GM20431 (cell line): Measurements from ENCODE around the gene BMPR1A.
"Not testable (repeated sequence)": the region's sequence is repeated elsewhere in the genome, so short reads cannot be mapped to it uniquely, and the experiment has no call there.

Experiments used
- in situ Hi-C: fragments of 300-500 bp; cut with MseI, MboI; formaldehyde crosslinking; loops from one replicate; pipeline ENCODE4 v1.15.0; 2020; ENCODE audit warnings: low sequenced_read_pairs; ENCODE audit not compliant: unreplicated experiment

Gene BMPR1A

GRCh38 chr10:86945361-86946212 is 189.2 kb downstream of the BMPR1A start:
- in situ Hi-C loops = loop anchor here (25.0 kb wide), 1 partner anchor 242 kb away; no protein-coding TSS in a partner anchor

GRCh38 chr10:86946213-86947155 is 190.1 kb downstream of the BMPR1A start:
- in situ Hi-C loops = loop anchor here (25.0 kb wide), 1 partner anchor 241 kb away; no protein-coding TSS in a partner anchor

- in situ Hi-C loops = loop anchor here (25.0 kb wide), 1 partner anchor 239 kb away; no protein-coding TSS in a partner anchor
These were observed 191.4 kb downstream of the BMPR1A start for GRCh38 chr10:86947806-86948205.

- in situ Hi-C loops = no loop called here
These were observed 193.9 kb downstream of the BMPR1A start for GRCh38 chr10:86950349-86950748.

GRCh38 chr10:86951184-86951761 is 194.9 kb downstream of the BMPR1A start:
- in situ Hi-C loops = no loop called here

GRCh38 chr10:86952106-86952505 is 195.7 kb downstream of the BMPR1A start:
- in situ Hi-C loops = no loop called here

GRCh38 chr10:86952697-86953096 is 196.3 kb downstream of the BMPR1A start:
- in situ Hi-C loops = not testable (repeated sequence)

- in situ Hi-C loops = no loop called here
These were observed 197.6 kb downstream of the BMPR1A start for GRCh38 chr10:86953747-86954680.

GRCh38 chr10:86954681-86955500 is 198.5 kb downstream of the BMPR1A start:
- in situ Hi-C loops = no loop called here

- in situ Hi-C loops = no loop called here
These were observed 199.2 kb downstream of the BMPR1A start for GRCh38 chr10:86955501-86956194.

GRCh38 chr10:86956195-86956847 is 199.9 kb downstream of the BMPR1A start:
- in situ Hi-C loops = no loop called here

GRCh38 chr10:86956848-86957448 is 200.5 kb downstream of the BMPR1A start:
- in situ Hi-C loops = no loop called here

GRCh38 chr10:86957471-86958115 is 201.2 kb downstream of the BMPR1A start, which contains the start of gene MMRN2:
MMRN2 (minus strand) TSS chr10:86957615; CDS start chr10:86957541, 74 bp downstream.
- in situ Hi-C loops = no loop called here

- in situ Hi-C loops = no loop called here
These were observed 201.9 kb downstream of the BMPR1A start, which contains the start of gene SNCG for GRCh38 chr10:86958116-86958900. SNCG (plus strand) TSS chr10:86958599; CDS start chr10:86958698, 99 bp downstream.

GRCh38 chr10:86958901-86959736 is 202.7 kb downstream of the BMPR1A start:
- in situ Hi-C loops = no loop called here
